HepG2 (cell line): ENCODE measurements around the gene NRL. TPM values are rescaled to one million over a fixed set of nuclear protein-coding genes. Genes with fewer than 3 reads are reported as not detected.

Source experiments
- AFF4 ChIP-seq: sonication (generic); formaldehyde crosslinking; IDR thresholded peaks from 2 replicates; pipeline ENCODE4 v1.4.0; 2020; ENCODE audit warnings: missing genetic modification reagents
- GFI1 ChIP-seq: sonication (generic); formaldehyde crosslinking; IDR thresholded peaks from 2 replicates; pipeline ENCODE4 v1.5.0; 2020; ENCODE audit warnings: missing genetic modification reagents, mild to moderate bottlenecking, borderline replicate concordance
- GPN1 ChIP-seq: sonication (generic); formaldehyde crosslinking; IDR thresholded peaks from 2 replicates; pipeline ENCODE4 v1.5.1; 2020; ENCODE audit warnings: missing genetic modification reagents, borderline replicate concordance
- HCFC1 ChIP-seq: fragments of 150-350 bp; IDR thresholded peaks from 2 replicates; pipeline ENCODE4 v1.6.1; 2014; ENCODE audit warnings: low read depth, low read length
- HNRNPH1 ChIP-seq: fragments of 200-400 bp; formaldehyde crosslinking; optimal IDR thresholded peaks from 2 replicates; pipeline ENCODE3; 2017; ENCODE audit warnings: mild to moderate bottlenecking, low read depth, low read length
- HNRNPLL ChIP-seq: fragments of 200-400 bp; formaldehyde crosslinking; IDR thresholded peaks from 2 replicates; pipeline ENCODE4 v1.6.1; 2017; ENCODE audit warnings: mild to moderate bottlenecking, low read depth, low read length; ENCODE audit not compliant: poor library complexity, severe bottlenecking
- KDM5B ChIP-seq: sonication (generic); formaldehyde crosslinking; IDR thresholded peaks from 2 replicates; pipeline ENCODE4 v1.4.0; 2020; ENCODE audit warnings: missing genetic modification reagents, mild to moderate bottlenecking, borderline replicate concordance
- RBM22 ChIP-seq: fragments of 200-400 bp; formaldehyde crosslinking; optimal IDR thresholded peaks from 2 replicates; pipeline ENCODE3; 2017; ENCODE audit warnings: mild to moderate bottlenecking, low read length, moderate library complexity
- TAF1 ChIP-seq: sonication (generic); formaldehyde crosslinking; IDR thresholded peaks from 2 replicates; pipeline ENCODE4 v1.4.0; 2020; ENCODE audit warnings: missing genetic modification reagents
- TGIF2 ChIP-seq: IDR thresholded peaks from 2 replicates; pipeline ENCODE4 v1.6.1; 2016; ENCODE audit warnings: control low read depth, missing compliant biosample characterization
- ZFP1 ChIP-seq: IDR thresholded peaks from 2 replicates; pipeline ENCODE4 v1.6.1; 2016
- ZFP91 ChIP-seq: sonication (generic); formaldehyde crosslinking; IDR thresholded peaks from 2 replicates; pipeline ENCODE4 v1.9.0; 2022; ENCODE audit warnings: missing genetic modification reagents, mild to moderate bottlenecking, borderline replicate concordance
- ZNF256 ChIP-seq: sonication (generic); formaldehyde crosslinking; conservative IDR thresholded peaks from 2 replicates; pipeline ENCODE4 v1.4.0; 2020; ENCODE audit warnings: missing genetic modification reagents
- ZNF275 ChIP-seq: sonication (generic); formaldehyde crosslinking; IDR thresholded peaks from 2 replicates; pipeline ENCODE4 v1.8.0; 2022; ENCODE audit warnings: missing genetic modification reagents, mild to moderate bottlenecking, inconsistent platforms, borderline replicate concordance
- ZNF343 ChIP-seq: sonication (generic); formaldehyde crosslinking; IDR thresholded peaks from 2 replicates; pipeline ENCODE4 v1.4.0; 2020; ENCODE audit warnings: mild to moderate bottlenecking, missing genetic modification reagents
- ZNF737 ChIP-seq: sonication (generic); formaldehyde crosslinking; IDR thresholded peaks from 2 replicates; pipeline ENCODE4 v1.5.0; 2020; ENCODE audit warnings: missing genetic modification reagents, mild to moderate bottlenecking, borderline replicate concordance
- polyA plus RNA-seq, 8 experiments: library from polyadenylated mRNA; depleted of rRNA in 3 of 8; stranded (reverse) in 7 of 8; unstranded in 1 of 8; fragments of >200 nt; fragmentation: Illumina TruSeq in 4 of 8; extraction: Trizol in 4 of 8; gene quantifications; 2 replicates each; pipeline versions ENCODE4 v1.2.1 to v1.2.3, GENCODE V29; 2011 to 2016; ENCODE audit warnings: low read depth in 4 of 8, missing spikeins in 1 of 8, mixed read lengths in 1 of 8; ENCODE audit not compliant: insufficient read depth in 1 of 8
- total RNA-seq, 5 experiments: library from RNA; depleted of rRNA; stranded (reverse); fragments of >200 nt; fragmentation: Illumina TruSeq; extraction: Trizol; gene quantifications; 2 replicates each; pipeline ENCODE4 v1.2.3, GENCODE V29; 2016; ENCODE audit warnings: low read depth in 1 of 5
- TF ChIP-seq, protein P1 (sequence below): sonication (generic); formaldehyde crosslinking; IDR thresholded peaks from 2 replicates; pipeline ENCODE4 v1.4.0; 2020; ENCODE audit warnings: missing genetic modification reagents, borderline replicate concordance

The NRL gene
- total and polyA plus RNA-seq, 2 of the 13 experiments (the other 11 are each of a cell fraction or from before 2014, with no cell fraction given), result 2.5 to 4.7 TPM

DNA sequence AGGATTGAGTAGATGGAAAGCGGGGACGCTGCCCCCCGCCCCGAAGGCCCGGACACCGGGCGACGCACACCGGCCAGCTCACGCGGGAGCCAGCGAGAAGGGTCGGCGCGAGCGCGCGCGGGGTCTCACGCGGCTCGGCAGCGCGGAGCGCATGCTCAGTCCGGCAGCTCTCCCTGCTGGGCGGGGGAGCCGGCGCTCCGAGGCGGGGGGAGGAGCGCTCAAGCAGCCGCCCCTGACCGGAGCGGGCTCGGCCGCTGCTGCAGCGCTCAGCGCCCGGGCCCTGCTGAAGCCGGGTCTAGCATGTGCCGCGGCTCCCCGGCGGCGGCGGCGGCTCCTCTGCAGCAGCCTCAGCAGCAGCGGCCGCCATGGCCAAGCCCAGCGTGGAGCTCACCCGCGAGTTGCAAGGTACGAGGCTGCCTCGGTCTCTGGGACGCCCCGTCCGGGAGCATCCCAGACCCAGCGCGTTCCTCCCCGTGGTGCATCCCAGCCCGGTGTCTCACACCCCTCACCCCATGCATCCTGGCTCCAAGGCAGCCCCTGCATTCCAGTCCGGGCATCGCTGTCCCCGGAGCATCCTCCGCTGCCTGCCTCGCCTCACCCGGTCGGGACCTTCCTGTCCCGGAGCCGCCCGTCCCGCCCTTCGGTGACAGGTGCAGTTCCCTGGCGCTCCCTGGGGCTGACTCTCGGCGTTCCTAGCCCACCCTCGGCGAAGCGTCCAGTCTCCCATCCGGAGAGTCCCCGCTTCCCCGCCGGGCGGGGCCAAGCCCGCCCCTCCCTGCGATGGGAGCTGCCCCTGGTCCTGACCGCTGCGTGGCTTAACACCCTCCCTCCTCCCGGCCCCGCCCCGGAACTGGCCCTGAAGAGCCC lies 62.7 kb downstream of the NRL start, which contains the start of gene CARMIL3 (continued):
- TF ChIP-seq HNRNPH1 (no peak), ZFP1 (CRISPR knock-in tag) (0 out of 2 replicates have a peak, but pooled peaks have one; percentile 47), KDM5B (CRISPR knock-in tag) (peak; percentile 89; the same call in 1 of the 2 replicates), AFF4 (CRISPR knock-in tag) (no peak; the same call in 1 of the 2 replicates), ZNF275 (CRISPR knock-in tag) (peak; percentile 56), ZFP91 (CRISPR knock-in tag) (peak; percentile 27; the same call in 1 of the 2 replicates), ZNF256 (CRISPR knock-in tag) (peak; percentile 77; the same call in 1 of the 2 replicates), GFI1 (peak; percentile 44; the same call in 1 of the 2 replicates), HNRNPLL (peak; percentile 55), HCFC1 (no peak; the same call in 1 of the 2 replicates), ZNF343 (peak; percentile 64; the same call in 1 of the 2 replicates), TAF1 (CRISPR knock-in tag) (peak; percentile 50), TGIF2 (no peak), RBM22 (no peak), GPN1 (CRISPR knock-in tag) (peak; percentile 17; the same call in 1 of the 2 replicates), ZNF737 (CRISPR knock-in tag) (0 out of 2 replicates have a peak, but pooled peaks have one; percentile 93)
- TF ChIP-seq, protein P1, sequence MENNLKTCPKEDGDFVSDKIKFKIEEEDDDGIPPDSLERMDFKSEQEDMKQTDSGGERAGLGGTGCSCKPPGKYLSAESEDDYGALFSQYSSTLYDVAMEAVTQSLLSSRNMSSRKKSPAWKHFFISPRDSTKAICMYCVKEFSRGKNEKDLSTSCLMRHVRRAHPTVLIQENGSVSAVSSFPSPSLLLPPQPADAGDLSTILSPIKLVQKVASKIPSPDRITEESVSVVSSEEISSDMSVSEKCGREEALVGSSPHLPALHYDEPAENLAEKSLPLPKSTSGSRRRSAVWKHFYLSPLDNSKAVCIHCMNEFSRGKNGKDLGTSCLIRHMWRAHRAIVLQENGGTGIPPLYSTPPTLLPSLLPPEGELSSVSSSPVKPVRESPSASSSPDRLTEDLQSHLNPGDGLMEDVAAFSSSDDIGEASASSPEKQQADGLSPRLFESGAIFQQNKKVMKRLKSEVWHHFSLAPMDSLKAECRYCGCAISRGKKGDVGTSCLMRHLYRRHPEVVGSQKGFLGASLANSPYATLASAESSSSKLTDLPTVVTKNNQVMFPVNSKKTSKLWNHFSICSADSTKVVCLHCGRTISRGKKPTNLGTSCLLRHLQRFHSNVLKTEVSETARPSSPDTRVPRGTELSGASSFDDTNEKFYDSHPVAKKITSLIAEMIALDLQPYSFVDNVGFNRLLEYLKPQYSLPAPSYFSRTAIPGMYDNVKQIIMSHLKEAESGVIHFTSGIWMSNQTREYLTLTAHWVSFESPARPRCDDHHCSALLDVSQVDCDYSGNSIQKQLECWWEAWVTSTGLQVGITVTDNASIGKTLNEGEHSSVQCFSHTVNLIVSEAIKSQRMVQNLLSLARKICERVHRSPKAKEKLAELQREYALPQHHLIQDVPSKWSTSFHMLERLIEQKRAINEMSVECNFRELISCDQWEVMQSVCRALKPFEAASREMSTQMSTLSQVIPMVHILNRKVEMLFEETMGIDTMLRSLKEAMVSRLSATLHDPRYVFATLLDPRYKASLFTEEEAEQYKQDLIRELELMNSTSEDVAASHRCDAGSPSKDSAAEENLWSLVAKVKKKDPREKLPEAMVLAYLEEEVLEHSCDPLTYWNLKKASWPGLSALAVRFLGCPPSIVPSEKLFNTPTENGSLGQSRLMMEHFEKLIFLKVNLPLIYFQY (CRISPR knock-in tag), result 0 out of 2 replicates have a peak, but pooled peaks have one; percentile 51
